ENCODE data around the gene SAE1.

SAE1 gene

GRCh38 chr19:47221080-47221841 is 90.6 kb downstream of the SAE1 start:
- no peak for DNase-seq (ENCODE audit: low read depth in 2 of 2)

- DNase-seq (ENCODE audit: low read depth in 2 of 2) = no peak
These were observed 91.3 kb downstream of the SAE1 start for GRCh38 chr19:47221890-47222289.

- DNase-seq (ENCODE audit: low read depth in 2 of 2) = peak; percentile 61 to 83
These were observed 95.3 kb downstream of the SAE1 start for GRCh38 chr19:47225746-47226425.

- DNase-seq (ENCODE audit: low read depth in 2 of 2) = peak in 1 of 2 donors; percentile 48
These were observed 96.1 kb downstream of the SAE1 start for GRCh38 chr19:47226426-47227351.

- peak in 1 of 2 donors; percentile 46 for DNase-seq (ENCODE audit: low read depth in 2 of 2)
These were observed 96.9 kb downstream of the SAE1 start for GRCh38 chr19:47227352-47228167.

GRCh38 chr19:47228168-47228936 is 97.7 kb downstream of the SAE1 start:
- DNase-seq (ENCODE audit: low read depth in 2 of 2) = peak in 1 of 2 donors; percentile 37

GRCh38 chr19:47228937-47229675 is 98.5 kb downstream of the SAE1 start:
- DNase-seq (ENCODE audit: low read depth in 2 of 2) = peak in 1 of 2 donors; percentile 10

GRCh38 chr19:47229676-47230053 is 99.0 kb downstream of the SAE1 start:
- DNase-seq (ENCODE audit: low read depth in 2 of 2) = no peak

GRCh38 chr19:47230054-47230920 is 99.7 kb downstream of the SAE1 start:
- DNase-seq (ENCODE audit: low read depth in 2 of 2) = peak; percentile 54 to 74

GRCh38 chr19:47230921-47231214 is 100.2 kb downstream of the SAE1 start, which contains the start of gene BBC3:
BBC3 (minus strand) TSS chr19:47231199; CDS start chr19:47228431, 2,768 bp downstream.
- DNase-seq (ENCODE audit: low read depth in 2 of 2) = no peak

GRCh38 chr19:47231215-47232054 is 100.8 kb downstream of the SAE1 start:
- DNase-seq (ENCODE audit: low read depth in 2 of 2) = peak; percentile 83 to 94

GRCh38 chr19:47232422-47233211 is 102.0 kb downstream of the SAE1 start:
- no peak for DNase-seq (ENCODE audit: low read depth in 2 of 2)

GRCh38 chr19:47236072-47236675 is 105.5 kb downstream of the SAE1 start:
- no peak for DNase-seq (ENCODE audit: low read depth in 2 of 2)

- no peak for DNase-seq (ENCODE audit: low read depth in 2 of 2)
These were observed 108.5 kb downstream of the SAE1 start for GRCh38 chr19:47239152-47239551.

- peak in 1 of 2 donors; percentile 57 for DNase-seq (ENCODE audit: low read depth in 2 of 2)
These were observed 109.1 kb downstream of the SAE1 start for GRCh38 chr19:47239610-47240296.

GRCh38 chr19:47240556-47240955 is 109.9 kb downstream of the SAE1 start:
- no peak for DNase-seq (ENCODE audit: low read depth in 2 of 2)

All from stimulated activated CD8-positive, alpha-beta memory T cell treated with anti-CD3 and anti-CD28 coated beads, Interleukin-7, amount 100 ng/mL, for 4 hours (primary cell).